NCI-H1048 (cell line): ENCODE results near the gene CD81.

ENCODE experiments used
- DNase-seq: peaks from one replicate; lab custom pipeline; 2025; lab: John Stamatoyannopoulos, UW

The CD81 gene

GRCh38 chr11:2375964-2376551 lies 1.1 kb upstream of the CD81 start:
- no peak for DNase-seq

GRCh38 chr11:2377511-2378443 lies 667 bp downstream of the CD81 start:
- DNase-seq = peak; percentile 35

GRCh38 chr11:2378527-2379210 lies 1.6 kb downstream of the CD81 start:
- no peak for DNase-seq

GRCh38 chr11:2379466-2380174 lies 2.5 kb downstream of the CD81 start:
- no peak for DNase-seq

GRCh38 chr11:2380396-2380795 lies 3.3 kb downstream of the CD81 start:
- DNase-seq = no peak

- no peak for DNase-seq
These were observed 3.8 kb downstream of the CD81 start for GRCh38 chr11:2380807-2381350.

DNA sequence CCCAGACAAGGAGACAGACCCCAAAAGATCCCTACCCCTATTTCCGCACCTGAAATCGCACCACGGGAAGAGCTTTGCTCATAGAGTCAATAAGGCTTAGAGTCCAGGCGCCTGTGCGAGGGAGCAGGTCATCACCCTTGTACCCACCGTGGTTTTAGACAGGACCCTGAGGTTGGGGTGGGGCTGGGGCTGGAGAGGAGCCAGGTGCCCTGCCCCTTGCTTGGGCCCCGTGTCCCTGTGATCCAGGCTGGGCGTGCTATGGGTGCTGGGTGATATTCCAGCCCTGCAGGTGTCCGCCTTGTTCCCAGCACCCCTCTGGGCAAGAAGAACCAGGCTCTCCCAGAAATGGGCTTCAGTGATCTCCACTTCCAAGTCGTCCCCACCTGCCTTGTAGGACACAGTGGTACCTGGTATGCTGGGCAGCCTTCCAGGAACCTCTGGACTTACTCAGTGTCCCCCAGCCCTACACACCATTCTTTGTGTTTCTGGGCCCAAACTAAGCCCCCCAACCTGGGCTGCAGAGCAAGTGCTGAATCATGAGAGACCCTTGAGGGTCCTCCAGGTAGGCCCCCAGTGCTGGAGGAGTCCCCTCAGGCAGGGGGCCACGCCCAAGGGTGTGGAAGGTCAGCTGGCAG lies 4.5 kb downstream of the CD81 start:
- DNase-seq = no peak

GRCh38 chr11:2382129-2382517 lies 5.0 kb downstream of the CD81 start:
- DNase-seq = no peak

DNA sequence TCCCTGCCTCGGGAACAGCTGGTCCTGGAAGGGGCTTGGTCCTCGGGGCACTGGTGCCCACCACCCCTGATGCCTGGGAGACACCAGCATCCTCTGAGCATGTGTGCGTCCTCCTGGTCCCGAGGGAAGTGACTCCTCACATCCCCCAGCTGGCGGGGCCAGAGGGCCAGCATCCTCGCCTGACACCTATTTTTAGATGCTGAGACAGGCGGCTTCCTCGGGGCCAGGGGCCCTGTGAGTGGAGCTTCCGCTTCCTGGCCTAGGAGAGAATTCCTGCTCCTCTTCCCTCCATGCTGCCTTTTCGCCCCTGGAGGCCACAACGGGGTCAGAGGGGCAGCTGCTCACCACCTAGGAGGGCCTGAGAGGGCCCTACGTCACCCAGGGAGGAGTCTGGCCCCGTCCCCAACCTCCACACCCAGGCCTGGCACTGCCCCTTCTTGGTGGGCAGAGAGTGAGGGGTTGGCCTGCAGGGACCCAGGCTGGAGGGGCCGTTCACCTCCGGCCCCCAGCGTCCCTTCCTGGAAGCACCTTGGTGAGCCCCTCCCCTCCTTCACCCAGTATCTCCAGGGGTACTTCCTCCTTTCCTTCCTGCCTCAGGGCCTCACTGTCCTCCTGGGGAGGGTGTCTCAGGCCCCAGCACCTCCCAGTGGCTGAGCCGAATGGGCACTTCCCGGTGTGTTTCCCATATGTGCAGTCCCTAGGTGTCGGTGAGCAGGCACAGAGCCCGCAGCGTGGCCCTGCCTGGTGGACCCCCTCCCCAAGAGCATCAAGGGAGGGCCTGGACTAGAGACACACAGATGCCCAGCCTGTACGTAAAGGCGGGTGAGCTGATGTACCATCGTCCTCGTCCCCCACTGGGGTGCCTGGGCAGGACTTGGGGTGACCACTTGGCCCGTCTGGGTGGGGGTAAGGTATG lies 6.1 kb downstream of the CD81 start:
- DNase-seq = no peak

- peak; percentile 38 for DNase-seq
These were observed 7.0 kb downstream of the CD81 start for GRCh38 chr11:2383852-2384804.

- DNase-seq = no peak
These were observed 8.3 kb downstream of the CD81 start for GRCh38 chr11:2385156-2386151.

GRCh38 chr11:2386591-2386990 lies 9.5 kb downstream of the CD81 start:
- DNase-seq = no peak

- DNase-seq = no peak
These were observed 10.3 kb downstream of the CD81 start for GRCh38 chr11:2387266-2387987.

GRCh38 chr11:2388431-2389376 lies 11.6 kb downstream of the CD81 start:
- no peak for DNase-seq

DNA sequence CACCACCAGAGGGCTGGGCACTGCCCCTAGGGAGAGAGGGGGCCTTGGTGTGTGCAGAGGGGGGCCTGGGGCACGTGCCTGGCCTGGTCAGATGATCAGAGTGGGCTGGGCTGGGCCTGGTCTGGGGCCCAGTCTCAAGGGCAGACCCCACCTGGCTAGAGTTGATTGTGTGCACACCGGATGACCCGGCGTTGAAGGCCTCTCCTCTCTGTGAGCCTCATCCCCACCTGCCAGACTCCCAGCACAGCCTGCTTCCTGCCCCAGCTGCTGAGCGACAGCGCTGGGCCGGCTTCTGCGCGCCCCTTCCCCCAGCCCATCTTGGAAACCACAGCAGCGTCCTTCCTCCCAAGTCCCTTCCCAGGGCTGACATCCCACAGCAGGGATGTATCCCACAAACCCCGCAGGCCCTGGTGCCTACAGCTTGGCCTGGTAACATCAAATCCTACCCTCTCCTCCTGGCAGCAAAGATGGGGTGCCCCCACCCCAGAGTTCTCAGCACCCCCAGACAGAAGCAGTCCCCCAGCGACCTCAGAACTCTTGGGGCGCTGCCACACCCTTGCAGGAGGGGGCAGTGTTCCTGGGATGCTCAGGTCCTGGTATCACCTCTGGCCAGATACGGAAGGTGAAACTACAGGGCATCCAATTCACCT lies 12.4 kb downstream of the CD81 start:
- DNase-seq = no peak
